Thymus (tissue), 14 donors: ENCODE measurements around the gene KCNC3. TPM values are rescaled to one million over a fixed set of nuclear protein-coding genes. Genes with fewer than 3 reads are reported as not detected.

ENCODE experiments used
- DNase-seq, 9 donors: peaks; one replicate each; pipeline ENCODE4 v3.0.0-alpha.2; 2013; ENCODE audit warnings: low spot score in 9 of 9, low read depth in 6 of 9, missing footprints in 1 of 9
- H3K27ac ChIP-seq, 2 donors: one replicate each; pipeline ENCODE4 v1.5.1; 2013; ENCODE audit warnings: control low read depth in 1 of 2, low read depth in 1 of 2, low read length in 1 of 2, mild to moderate bottlenecking in 1 of 2, moderate library complexity in 1 of 2
- H3K27me3 ChIP-seq, 2 donors: one replicate each; pipeline ENCODE4 v1.5.1; 2013; ENCODE audit warnings: low read length in 1 of 2; ENCODE audit not compliant: control insufficient read depth in 2 of 2, insufficient read depth in 1 of 2
- H3K36me3 ChIP-seq, 2 donors: one replicate each; pipeline ENCODE4 v1.5.1; 2013; ENCODE audit warnings: low read length in 1 of 2, mild to moderate bottlenecking in 1 of 2, moderate library complexity in 1 of 2; ENCODE audit not compliant: control insufficient read depth in 2 of 2, insufficient read depth in 2 of 2
- H3K4me1 ChIP-seq, 2 donors: one replicate each; pipeline ENCODE4 v1.5.1; 2013; ENCODE audit warnings: low read length in 2 of 2; ENCODE audit not compliant: control insufficient read depth in 2 of 2, insufficient read depth in 2 of 2
- H3K4me3 ChIP-seq, 2 donors: one replicate each; pipeline ENCODE4 v1.5.1; 2013; ENCODE audit warnings: low read length in 2 of 2, control low read depth in 1 of 2, mild to moderate bottlenecking in 1 of 2
- H3K9me3 ChIP-seq, 2 donors: one replicate each; pipeline ENCODE4 v1.5.1; 2013; ENCODE audit warnings: low read length in 1 of 2, mild to moderate bottlenecking in 1 of 2; ENCODE audit not compliant: control insufficient read depth in 2 of 2, insufficient read depth in 1 of 2
- WGBS: extraction: QIAGEN DNeasy Blood & Tissue Kit; methylation state at CpG from one replicate; pipeline ENCODE4 v1.1.7; 2013; 5-methylcytosine and 5-hydroxymethylcytosine counted together
- long read RNA-seq, 10 donors: transcript quantifications; one replicate each; lab custom pipeline, GENCODE V29; 2026
- polyA plus RNA-seq: library from polyadenylated mRNA; stranded (reverse); fragments of 200-250 nt; gene quantifications from one replicate; pipeline ENCODE4 v1.2.3, GENCODE V29; 2013
- total RNA-seq: library from RNA; stranded (reverse); fragments of 120-200 nt; gene quantifications from one replicate; pipeline ENCODE4 v1.2.4, GENCODE V29; 2013
- donor health status: healthy.

The KCNC3 gene
- total RNA-seq (0.47 TPM), polyA plus RNA-seq (6.8 TPM)
- long read RNA-seq, donor 1 = 0 reads
- long read RNA-seq, donor 2 = 0 reads
- long read RNA-seq, donor 3 = 0 reads
- long read RNA-seq, donor 4 = 0 reads
- long read RNA-seq, donor 5 = 0 reads
- long read RNA-seq, donor 6 = 0 reads
- long read RNA-seq, donor 7 = 0 reads
- long read RNA-seq, donor 8 = 0 reads
- long read RNA-seq, donor 9 = 0 reads
- long read RNA-seq, donor 10 = 0 reads

- Histone ChIP-seq H3K36me3 (no peaks in the 10 kb centered on the region), H3K4me3 (peak within 1 kb of the TSS; percentile 10 to 23), H3K27ac (peak within 1 kb of the TSS in 1 of 2 donors; percentile 55), H3K4me1 (peaks cover 22 to 39% of the 10 kb centered on the region in 2 donors), H3K27me3 (peaks cover 47 to 87% of the 10 kb centered on the region in 2 donors), H3K9me3 (peaks cover 18 to 37% of the 10 kb centered on the region in 2 donors)
- WGBS = 6% methylated on average over 43 of the region's 43 CpGs
- DNase-seq = peak in 6 of 9 donors; percentile 24 to 68 (median 38)
These were observed at the start of gene KCNC3 for GRCh38 chr19:50329146-50329925. Gene KCNC3 (minus strand): TSS chr19:50329377. CDS start chr19:50329082, 295 bp downstream.

- WGBS = 99% methylated on average over 10 of the region's 10 CpGs
These were observed 49.7 kb upstream of the KCNC3 start for GRCh38 chr19:50378863-50379236.

GRCh38 chr19:50378169-50378862 lies 49.1 kb upstream of the KCNC3 start:
- peaks cover 0 to 5% of the 10 kb centered on the region in 2 donors for H3K4me1 ChIP-seq
- H3K27ac ChIP-seq = no peak overlapping the region
- H3K9me3 ChIP-seq = peaks cover 0 to 3% of the 10 kb centered on the region in 2 donors
- peaks cover 48 to 57% of the 10 kb centered on the region in 2 donors for H3K36me3 ChIP-seq
- DNase-seq = no peak
- H3K27me3 ChIP-seq = no peaks in the 10 kb centered on the region
- 98% methylated on average over 36 of the region's 36 CpGs for WGBS
- H3K4me3 ChIP-seq = no peak overlapping the region

More at GRCh38 chr19:50378863-50379236, 49.7 kb upstream of the KCNC3 start:
- no peak for DNase-seq
- H3K9me3 ChIP-seq = peaks cover 0 to 3% of the 10 kb centered on the region in 2 donors
- H3K27ac ChIP-seq = no peak overlapping the region
- H3K27me3 ChIP-seq = no peaks in the 10 kb centered on the region
- H3K4me3 ChIP-seq = no peak overlapping the region
- H3K4me1 ChIP-seq = peaks cover 3 to 10% of the 10 kb centered on the region in 2 donors
- H3K36me3 ChIP-seq = peaks cover 48 to 57% of the 10 kb centered on the region in 2 donors

- Histone ChIP-seq H3K27ac (no peak overlapping the region), H3K36me3 (peaks cover 45 to 51% of the 10 kb centered on the region in 2 donors), H3K9me3 (peaks cover 0 to 3% of the 10 kb centered on the region in 2 donors), H3K4me1 (peaks cover 0 to 4% of the 10 kb centered on the region in 2 donors), H3K4me3 (no peak overlapping the region), H3K27me3 (no peaks in the 10 kb centered on the region)
- no peak for DNase-seq
- WGBS = 90% methylated on average over 9 of the region's 9 CpGs
These were observed 48.3 kb upstream of the KCNC3 start for GRCh38 chr19:50377517-50377916.

- peak in 2 of 9 donors; percentile 38 to 39 for DNase-seq
- Histone ChIP-seq H3K4me1 (peaks cover 0 to 4% of the 10 kb centered on the region in 2 donors), H3K27me3 (no peaks in the 10 kb centered on the region), H3K36me3 (peaks cover 40 to 47% of the 10 kb centered on the region in 2 donors), H3K9me3 (peaks cover 0 to 3% of the 10 kb centered on the region in 2 donors), H3K4me3 (peak overlapping the region in 1 of 2 donors; percentile 92), H3K27ac (peak overlapping the region in 1 of 2 donors; percentile 20)
- 78% methylated on average over 7 of the region's 7 CpGs for WGBS
These were observed 47.9 kb upstream of the KCNC3 start for GRCh38 chr19:50377051-50377461.

DNA sequence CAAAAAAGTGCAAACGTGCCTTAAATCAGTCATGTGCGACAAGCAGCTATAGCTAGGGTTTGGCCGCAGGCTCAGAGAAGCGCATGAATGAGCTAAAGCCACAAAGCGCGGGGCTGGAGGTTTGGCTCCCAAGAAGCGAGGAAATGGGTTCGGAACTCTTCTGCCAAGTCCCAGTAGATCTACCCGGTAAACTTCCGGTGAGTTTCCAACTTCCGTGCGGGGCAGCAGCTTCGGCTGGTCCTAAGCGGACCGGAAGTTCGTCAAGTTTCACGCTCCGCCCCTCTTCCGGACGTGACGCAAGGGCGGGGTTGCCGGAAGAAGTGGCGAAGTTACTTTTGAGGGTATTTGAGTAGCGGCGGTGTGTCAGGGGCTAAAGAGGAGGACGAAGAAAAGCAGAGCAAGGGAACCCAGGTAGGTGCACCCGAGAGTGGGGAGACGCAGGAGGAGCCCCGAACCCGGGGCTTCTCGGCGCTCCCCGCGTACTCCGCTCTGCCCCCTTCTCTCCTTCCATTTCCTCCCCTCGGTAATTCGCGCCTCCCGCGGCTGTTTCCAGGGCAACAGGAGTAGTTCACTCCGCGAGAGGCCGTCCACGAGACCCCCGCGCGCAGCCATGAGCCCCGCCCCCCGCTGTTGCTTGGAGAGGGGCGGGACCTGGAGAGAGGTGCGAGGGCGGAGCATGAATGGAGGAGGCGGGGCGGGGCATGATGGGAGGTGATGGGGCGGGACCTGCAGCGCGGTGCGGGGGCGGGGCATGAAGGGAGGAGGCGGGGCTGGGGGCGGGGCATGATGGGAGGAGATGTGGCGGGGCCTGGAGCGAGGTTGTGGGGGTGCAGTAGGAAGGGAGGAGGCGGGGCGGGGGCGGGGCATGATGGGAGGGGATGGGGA lies 47.2 kb upstream of the KCNC3 start, which contains the start of gene NR1H2:
NR1H2 (plus strand) TSS at position 292 of the 885 bp plus-strand sequence. CDS start 1,149 bp downstream, outside the sequence.
- peak; percentile 90 to 98 (median 95) for DNase-seq
- 2% methylated on average over 67 of the region's 67 CpGs for WGBS
- Histone ChIP-seq H3K4me1 (peaks cover 0 to 4% of the 10 kb centered on the region in 2 donors), H3K36me3 (peaks cover 37 to 40% of the 10 kb centered on the region in 2 donors), H3K9me3 (peaks cover 0 to 3% of the 10 kb centered on the region in 2 donors), H3K4me3 (peak within 1 kb of the TSS; percentile 83 to 92), H3K27ac (peak within 1 kb of the TSS; percentile 98), H3K27me3 (no peaks in the 10 kb centered on the region)

DNA sequence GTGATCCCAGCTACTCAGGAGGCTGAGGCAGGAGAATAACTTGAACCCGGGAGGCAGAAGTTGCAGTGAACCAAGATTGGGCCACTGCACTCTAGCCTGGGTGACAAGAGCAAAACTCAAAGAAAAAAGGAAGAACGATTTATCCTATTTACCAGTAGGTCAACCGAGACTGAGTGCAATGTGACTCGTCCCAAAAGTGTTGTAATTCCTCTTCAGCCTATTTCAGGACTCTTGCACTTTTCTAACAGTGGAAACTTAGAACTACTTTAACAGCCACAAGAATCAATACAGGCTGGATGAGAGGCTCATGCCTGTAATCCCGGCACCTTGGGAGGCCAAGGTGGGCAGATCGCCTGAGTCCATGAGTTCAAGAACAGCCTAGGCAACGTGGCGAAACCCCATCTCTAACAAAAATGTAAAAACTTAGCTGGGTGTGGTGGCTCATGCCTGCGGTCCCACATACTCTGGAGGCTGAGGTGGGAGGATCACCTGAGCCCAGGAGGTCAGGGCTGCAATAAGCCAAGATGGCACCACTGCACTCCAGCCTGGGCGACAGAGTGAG lies 42.8 kb upstream of the KCNC3 start:
- H3K27ac ChIP-seq = no peak overlapping the region
- no peaks in the 10 kb centered on the region for H3K9me3 ChIP-seq
- WGBS = 94% methylated on average over 10 of the region's 10 CpGs
- H3K4me1 ChIP-seq = peaks cover 12 to 15% of the 10 kb centered on the region in 2 donors
- no peak overlapping the region for H3K4me3 ChIP-seq
- no peaks in the 10 kb centered on the region for H3K36me3 ChIP-seq
- no peaks in the 10 kb centered on the region for H3K27me3 ChIP-seq
- DNase-seq = no peak
